GM12878 (cell line): ENCODE measurements around the gene PPP1CA. TPM values are rescaled to one million over a fixed set of nuclear protein-coding genes. Genes with fewer than 3 reads are reported as not detected.

Experiments used
- ATAC-seq: fragments of 200-7000 bp; cut with Tn5 transposase; 3 replicates; pipeline ENCODE4 v1.9.1; 2020; ENCODE audit warnings: mild to moderate bottlenecking, moderate library complexity
- BruUV-seq: library from RNA; stranded (reverse); fragments of 400-500 nt; replicated peaks from 2 replicates; lab custom pipeline; 2021; lab: Mats Ljungman, UMichigan
- CTCF ChIA-PET: fragments of 300-600 bp; sonication (Branson Sonifier 250); formaldehyde crosslinking; extraction: SDS; loops from one replicate; lab custom pipeline; 2021; ENCODE audit warnings: inconsistent platforms; lab: Yijun Ruan, JAX
- POLR2A ChIA-PET: fragments of 350-600 bp; formaldehyde crosslinking; extraction: SDS; loops from one replicate; lab custom pipeline; 2021; ENCODE audit warnings: inconsistent platforms; lab: Charles Lee
- RAD21 ChIA-PET: fragments of 300-600 bp; sonication (Branson Sonifier 250); formaldehyde crosslinking; loops from one replicate; lab custom pipeline; 2023; ENCODE audit warnings: antibody characterized with exemption; ENCODE audit not compliant: unreplicated experiment; lab: Charles Lee
- SMC1A ChIA-PET: fragments of 300-600 bp; sonication (Branson Sonifier 250); formaldehyde crosslinking; loops from one replicate; lab custom pipeline; 2023; ENCODE audit not compliant: unreplicated experiment, uncharacterized antibody; lab: Charles Lee
- DNase-seq: peaks from one replicate; pipeline ENCODE4 v3.0.0-alpha.2; 2011; ENCODE audit warnings: low read depth, low spot score
- FAIRE-seq: peaks from 3 replicates; lab custom pipeline; 2011; peaks lifted over from hg19 to GRCh38; lab: Jason Lieb, UNC
- H2AFZ ChIP-seq: 2 replicates; pipeline ENCODE4 v1.6.0; 2011; ENCODE audit warnings: low read depth, low read length, control low read depth; ENCODE audit not compliant: control insufficient read depth
- H3K27ac ChIP-seq: 2 replicates; pipeline ENCODE4 v1.5.1; 2011; ENCODE audit warnings: control low read depth; ENCODE audit not compliant: control insufficient read depth, insufficient read depth
- H3K27me3 ChIP-seq, 2 experiments: replicated peaks in 1 of 2; 2 replicates each; pipeline versions ENCODE4 v1.6.0 to v1.6.1; 2011; ENCODE audit warnings: low read length in 1 of 2; ENCODE audit not compliant: control insufficient read depth in 2 of 2, insufficient read depth in 2 of 2
- H3K36me3 ChIP-seq, 2 experiments: 2 replicates each; pipeline ENCODE4 v1.5.1; 2011; ENCODE audit warnings: low read length in 1 of 2; ENCODE audit not compliant: control insufficient read depth in 2 of 2, insufficient read depth in 2 of 2
- H3K4me1 ChIP-seq: 2 replicates; pipeline ENCODE4 v1.6.1; 2011; ENCODE audit warnings: mild to moderate bottlenecking, low read length, moderate library complexity, mixed read lengths; ENCODE audit not compliant: control insufficient read depth, insufficient read depth
- H3K4me2 ChIP-seq: 2 replicates; pipeline ENCODE4 v1.6.0; 2011; ENCODE audit warnings: control low read depth; ENCODE audit not compliant: control insufficient read depth, insufficient read depth
- H3K4me3 ChIP-seq: fragments of 200-600 bp; sonication (generic); 2 replicates; pipeline ENCODE4 v1.5.1; 2016
- H3K79me2 ChIP-seq: 2 replicates; pipeline ENCODE4 v1.6.0; 2011; ENCODE audit warnings: low read length; ENCODE audit not compliant: control insufficient read depth, insufficient read depth
- H3K9ac ChIP-seq: 2 replicates; pipeline ENCODE4 v1.8.0; 2011; ENCODE audit warnings: low read length, control low read depth, mixed read lengths; ENCODE audit not compliant: control insufficient read depth, insufficient read depth
- H3K9me3 ChIP-seq: replicated peaks from 3 replicates; pipeline ENCODE4 v1.5.1; 2011; ENCODE audit warnings: mild to moderate bottlenecking, low read length; ENCODE audit not compliant: control insufficient read depth, insufficient read depth
- H4K20me1 ChIP-seq: 2 replicates; pipeline ENCODE4 v1.6.0; 2011; ENCODE audit not compliant: control insufficient read depth, insufficient read depth
- BHLHE40 ChIP-seq, 2 experiments: fragments of 450-650 bp in 1 of 2; IDR thresholded peaks; 2 replicates each; pipeline ENCODE4 v1.6.1; 2011 to 2017; ENCODE audit warnings: low read depth in 2 of 2, borderline replicate concordance in 1 of 2, improper control_type of control experiment in 1 of 2, low read length in 1 of 2, mild to moderate bottlenecking in 1 of 2
- PML ChIP-seq: IDR thresholded peaks from 2 replicates; pipeline ENCODE4 v1.6.1; 2012; ENCODE audit warnings: low read length, inconsistent platforms
- RELB ChIP-seq: fragments of 450-650 bp; IDR thresholded peaks from 2 replicates; pipeline ENCODE4 v1.6.1; 2017; ENCODE audit warnings: low read depth, mild to moderate bottlenecking, moderate library complexity
- SMAD1 ChIP-seq: fragments of 450-650 bp; IDR thresholded peaks from 2 replicates; pipeline ENCODE4 v1.6.1; 2018; ENCODE audit warnings: mild to moderate bottlenecking, low read depth; ENCODE audit not compliant: partially characterized antibody
- YY1 ChIP-seq: IDR thresholded peaks from 2 replicates; pipeline ENCODE4 v1.6.1; 2011; ENCODE audit warnings: low read depth, mild to moderate bottlenecking, low read length
- ZBTB33 ChIP-seq: fragments of 450-650 bp; IDR thresholded peaks from 2 replicates; pipeline ENCODE4 v1.6.1; 2017; ENCODE audit warnings: mild to moderate bottlenecking
- ZNF687 ChIP-seq: fragments of 450-650 bp; IDR thresholded peaks from 2 replicates; pipeline ENCODE4 v1.6.1; 2017; ENCODE audit warnings: mild to moderate bottlenecking, moderate library complexity
- WGBS: methylation state at CpG from one replicate; pipeline ENCODE4 v1.1.6; 2016; ENCODE audit warnings: low lambda C conversion rate; ENCODE audit not compliant: insufficient replicate concordance, insufficient coverage; ENCODE audit errors: missing lambda C conversion rate; 5-methylcytosine and 5-hydroxymethylcytosine counted together
- in situ Hi-C: fragments of 300-500 bp; cut with MboI; formaldehyde crosslinking; loops from 9 replicates; pipeline ENCODE4 v1.14.3; 2018; ENCODE audit warnings: mixed read lengths
- intact Hi-C: fragments of 100-400 bp; cut with micrococcal nuclease; formaldehyde crosslinking; loops from one replicate; pipeline ENCODE4 v1.14.2; 2022; ENCODE audit not compliant: unreplicated experiment
- polyA plus RNA-seq, 11 experiments: library from polyadenylated mRNA; depleted of rRNA in 4 of 11; unstranded in 6 of 11; stranded (reverse) in 5 of 11; fragments of >200 nt; fragmentation: Nextera tagmentation in 4 of 11; fragmentation: Illumina TruSeq in 1 of 11; extraction: Ambion mirVana in 4 of 11; extraction: Trizol in 1 of 11; gene quantifications; 1 replicate in 1 of 11; 2 replicates in 10 of 11; pipeline versions ENCODE4 v1.2.1 to v1.2.3, GENCODE V29; 2011 to 2016; ENCODE audit warnings: inconsistent platforms in 2 of 11, missing spikeins in 2 of 11, low read depth in 1 of 11
- total RNA-seq, 4 experiments: library from RNA; depleted of rRNA in 3 of 4; stranded (reverse); fragments of >200 nt in 3 of 4; fragmentation: Illumina TruSeq in 1 of 4; extraction: Trizol in 1 of 4; gene quantifications; 2 replicates each; pipeline versions ENCODE4 v1.2.1 to v1.2.3, GENCODE V29; 2013 to 2021
- TF ChIP-seq, protein P1 (sequence below): IDR thresholded peaks from 2 replicates; pipeline ENCODE4 v1.6.1; 2012; ENCODE audit warnings: improper control_type of control experiment, low read depth, low read length; ENCODE audit not compliant: insufficient replicate concordance

Gene PPP1CA
- total and polyA plus RNA-seq, 10 of the 15 experiments (the other 5 are each of a cell fraction or from before 2014, with no cell fraction given), result 26.4 to 458 (median 240) TPM

DNA sequence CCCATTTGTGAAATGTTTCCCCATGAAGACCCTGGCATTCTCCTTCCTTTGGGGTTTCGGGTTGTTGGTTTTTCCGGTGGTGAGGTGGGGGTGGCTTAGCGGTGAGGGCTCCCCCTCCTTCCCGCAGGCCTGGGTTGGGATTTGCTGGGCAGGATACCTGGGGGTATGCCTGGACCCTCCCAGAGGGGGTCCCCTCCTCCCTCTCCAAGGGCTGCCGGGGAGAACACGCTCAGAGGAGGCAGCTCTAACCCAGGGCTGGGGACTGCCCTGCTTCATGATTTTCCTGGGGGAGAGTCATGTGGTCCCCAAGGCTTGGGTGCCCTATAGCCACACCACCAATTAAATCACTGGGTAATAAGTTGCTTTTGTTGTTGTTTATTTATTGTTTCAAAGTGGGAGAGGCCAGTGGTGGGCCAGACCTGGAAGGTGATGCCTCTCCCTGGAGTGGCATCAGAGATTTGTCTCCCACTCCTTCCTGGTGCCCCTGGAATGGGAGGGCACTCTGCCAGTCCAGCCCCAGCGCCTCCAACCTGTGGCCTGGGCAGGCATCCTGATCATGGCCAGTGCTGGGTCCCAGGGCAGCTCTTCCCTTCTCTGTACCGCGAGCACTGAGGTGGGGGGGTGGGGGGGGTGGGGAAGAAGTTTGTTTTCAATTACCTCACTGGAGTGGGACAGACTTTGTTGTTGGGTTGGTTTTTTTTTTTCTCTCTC is 26.9 kb downstream of the PPP1CA start:
- intact Hi-C loops, result no loop called here
- Histone ChIP-seq H2AFZ (no peak overlapping the region), H3K9me3 (no peaks in the 10 kb centered on the region), H3K4me1 (peaks cover 14% of the 10 kb centered on the region), H4K20me1 (0 out of 2 replicates have a peak, but pooled peaks cover 3% of the 10 kb centered on the region), H3K27me3 (peaks cover 2 to 4% of the 10 kb centered on the region in 2 experiments; a peak in 3 of 4 replicates), H3K9ac (no peak overlapping the region), H3K36me3 (no peaks in the 10 kb centered on the region), H3K4me3 (no peak overlapping the region), H3K27ac (no peak overlapping the region), H3K79me2 (no peaks in the 10 kb centered on the region), H3K4me2 (no peak overlapping the region)
- WGBS, result 42% methylated on average over 9 of the region's 9 CpGs
- ATAC-seq (no peak), FAIRE-seq (no peak), DNase-seq (no peak)
- in situ Hi-C loops, result no loop called here
- SMC1A ChIA-PET, result interaction anchor here (1.0 to 21.3 kb wide), 4 partner anchors 8 to 105 kb away, joined by 3 to 646 read pairs (median 8); partner anchors contain the start of gene POLD4
- BruUV-seq, result no TSS peak
- CTCF ChIA-PET, result interaction anchor here (0.6 to 26.2 kb wide), 6 partner anchors 5 to 66 kb away, joined by 3 to 1301 read pairs (median 10); partner anchors contain the start of genes CLCF1, POLD4 and RAD9A
- RAD21 ChIA-PET, result interaction anchor here (1.4 to 15.0 kb wide), 4 partner anchors 16 to 29 kb away, joined by 5 to 525 read pairs (median 74); partner anchors contain the start of genes POLD4 and RAD9A
- POLR2A ChIA-PET, result interaction anchor here (0.9 to 8.4 kb wide), 5 partner anchors 18 to 29 kb away, joined by 3 to 183 read pairs (median 6); partner anchors contain the start of gene POLD4
- TF ChIP-seq RELB (no peak), SMAD1 (no peak), YY1 (no peak), PML (no peak), ZNF687 (no peak), ZBTB33 (no peak), BHLHE40 (IDR thresholded peaks at IDR 0.05; ENCODE audit: borderline replicate concordance in 1 of 2, low read depth in 2 of 2, low read length in 1 of 2) (no peak)
- TF ChIP-seq, protein P1, sequence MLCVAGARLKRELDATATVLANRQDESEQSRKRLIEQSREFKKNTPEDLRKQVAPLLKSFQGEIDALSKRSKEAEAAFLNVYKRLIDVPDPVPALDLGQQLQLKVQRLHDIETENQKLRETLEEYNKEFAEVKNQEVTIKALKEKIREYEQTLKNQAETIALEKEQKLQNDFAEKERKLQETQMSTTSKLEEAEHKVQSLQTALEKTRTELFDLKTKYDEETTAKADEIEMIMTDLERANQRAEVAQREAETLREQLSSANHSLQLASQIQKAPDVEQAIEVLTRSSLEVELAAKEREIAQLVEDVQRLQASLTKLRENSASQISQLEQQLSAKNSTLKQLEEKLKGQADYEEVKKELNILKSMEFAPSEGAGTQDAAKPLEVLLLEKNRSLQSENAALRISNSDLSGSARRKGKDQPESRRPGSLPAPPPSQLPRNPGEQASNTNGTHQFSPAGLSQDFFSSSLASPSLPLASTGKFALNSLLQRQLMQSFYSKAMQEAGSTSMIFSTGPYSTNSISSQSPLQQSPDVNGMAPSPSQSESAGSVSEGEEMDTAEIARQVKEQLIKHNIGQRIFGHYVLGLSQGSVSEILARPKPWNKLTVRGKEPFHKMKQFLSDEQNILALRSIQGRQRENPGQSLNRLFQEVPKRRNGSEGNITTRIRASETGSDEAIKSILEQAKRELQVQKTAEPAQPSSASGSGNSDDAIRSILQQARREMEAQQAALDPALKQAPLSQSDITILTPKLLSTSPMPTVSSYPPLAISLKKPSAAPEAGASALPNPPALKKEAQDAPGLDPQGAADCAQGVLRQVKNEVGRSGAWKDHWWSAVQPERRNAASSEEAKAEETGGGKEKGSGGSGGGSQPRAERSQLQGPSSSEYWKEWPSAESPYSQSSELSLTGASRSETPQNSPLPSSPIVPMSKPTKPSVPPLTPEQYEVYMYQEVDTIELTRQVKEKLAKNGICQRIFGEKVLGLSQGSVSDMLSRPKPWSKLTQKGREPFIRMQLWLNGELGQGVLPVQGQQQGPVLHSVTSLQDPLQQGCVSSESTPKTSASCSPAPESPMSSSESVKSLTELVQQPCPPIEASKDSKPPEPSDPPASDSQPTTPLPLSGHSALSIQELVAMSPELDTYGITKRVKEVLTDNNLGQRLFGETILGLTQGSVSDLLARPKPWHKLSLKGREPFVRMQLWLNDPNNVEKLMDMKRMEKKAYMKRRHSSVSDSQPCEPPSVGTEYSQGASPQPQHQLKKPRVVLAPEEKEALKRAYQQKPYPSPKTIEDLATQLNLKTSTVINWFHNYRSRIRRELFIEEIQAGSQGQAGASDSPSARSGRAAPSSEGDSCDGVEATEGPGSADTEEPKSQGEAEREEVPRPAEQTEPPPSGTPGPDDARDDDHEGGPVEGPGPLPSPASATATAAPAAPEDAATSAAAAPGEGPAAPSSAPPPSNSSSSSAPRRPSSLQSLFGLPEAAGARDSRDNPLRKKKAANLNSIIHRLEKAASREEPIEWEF, result no peak
